Embryonic facial prominence (tissue), 1 donor: ENCODE measurements around the gene GJA3.

Experiments
- DNase-seq: peaks from one replicate; pipeline ENCODE4 v3.0.0-alpha.2; 2016; ENCODE audit errors: extremely low spot score

The GJA3 gene

DNA sequence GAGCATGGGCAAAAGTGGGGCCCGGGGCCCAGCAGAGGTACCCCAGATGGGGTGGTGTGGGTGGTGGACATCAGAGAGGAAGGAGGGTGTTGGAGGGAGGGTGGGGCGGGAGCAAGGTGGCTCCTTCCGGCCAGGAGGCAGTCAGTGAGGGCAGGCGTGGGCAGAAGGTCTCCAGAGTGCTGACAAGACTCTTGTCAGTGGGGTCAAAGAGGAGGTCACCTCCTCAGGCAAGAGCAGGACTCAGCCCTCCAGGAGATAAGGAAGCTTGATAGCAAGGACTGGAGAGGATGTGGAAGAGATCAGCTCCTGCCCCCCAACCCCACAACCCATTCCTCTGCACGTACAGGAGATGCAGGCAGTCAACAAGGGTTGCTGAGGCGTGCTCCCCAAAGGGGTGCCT, 9.8 kb downstream of the GJA3 start:
- no peak for DNase-seq

DNA sequence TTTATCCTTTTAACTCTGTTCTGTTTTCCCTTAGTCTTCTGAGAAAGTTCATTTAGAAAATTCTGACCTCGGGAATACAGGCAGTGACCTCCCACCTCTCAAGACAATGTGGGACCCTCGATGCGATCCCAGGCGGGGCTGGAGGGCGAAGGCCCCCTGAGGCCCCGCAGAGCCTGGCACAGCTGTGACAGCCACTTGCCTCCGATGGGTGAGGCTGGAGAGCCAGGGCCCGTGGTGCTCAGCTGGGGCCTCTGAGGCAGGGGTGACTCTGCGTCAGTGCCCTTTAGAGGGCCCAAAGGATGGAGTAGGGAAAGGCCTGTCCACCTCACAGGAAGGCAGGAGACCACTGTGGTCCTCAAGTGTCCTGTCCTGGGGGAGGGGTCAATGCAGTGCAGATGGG, 10.3 kb downstream of the GJA3 start:
- DNase-seq = no peak

DNA sequence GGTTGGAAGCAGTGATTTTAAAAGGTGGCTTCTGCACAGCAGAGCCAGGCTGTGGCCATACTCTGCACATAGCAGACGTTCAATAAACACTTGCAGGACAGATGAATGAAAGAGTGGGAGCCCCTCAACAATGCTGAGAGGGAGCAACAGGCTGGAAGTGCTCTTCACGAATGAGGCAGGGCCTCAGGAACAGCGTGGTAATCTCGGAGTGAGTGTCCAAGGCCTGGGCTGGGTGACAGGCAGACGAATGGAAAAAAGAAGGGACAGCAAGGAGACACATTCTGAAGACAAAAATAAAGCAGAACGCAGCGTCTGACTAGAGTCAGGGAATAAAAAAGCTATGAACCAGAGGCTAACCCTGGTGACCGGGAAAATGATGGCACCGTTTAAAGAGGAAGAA, 11.1 kb downstream of the GJA3 start:
- no peak for DNase-seq

DNA sequence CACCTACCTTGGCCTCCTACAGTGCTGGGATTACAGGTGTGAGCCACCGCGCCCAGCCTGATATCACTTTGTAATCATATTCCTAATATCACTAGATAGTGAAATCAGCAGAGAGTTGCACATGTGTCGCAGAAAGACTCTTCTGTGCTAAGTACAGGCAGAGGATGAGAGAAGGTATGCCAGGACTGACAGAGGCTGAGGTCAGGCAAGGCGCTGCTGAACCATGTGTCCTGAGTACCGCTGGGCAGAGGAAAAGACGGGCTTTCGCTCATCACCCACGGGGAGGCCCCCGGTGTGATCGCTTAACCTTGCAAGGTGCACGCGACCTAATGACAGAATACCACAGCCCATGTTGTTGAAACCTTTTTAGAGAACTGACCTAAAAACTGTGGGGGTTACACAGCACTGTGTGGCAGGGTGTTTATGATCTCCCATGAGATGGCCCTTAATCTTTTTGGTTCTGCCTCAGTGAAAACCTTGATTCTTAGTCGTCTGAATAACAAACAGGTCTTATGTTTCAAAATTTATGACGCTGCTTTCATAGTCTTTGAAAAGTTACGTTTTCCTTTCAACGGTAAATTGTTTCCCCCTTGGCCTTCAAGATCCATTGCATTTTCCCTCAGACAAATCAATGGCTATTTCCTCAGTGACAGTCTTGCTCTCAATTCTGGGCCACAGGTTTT, 12.2 kb downstream of the GJA3 start:
- no peak for DNase-seq

DNA sequence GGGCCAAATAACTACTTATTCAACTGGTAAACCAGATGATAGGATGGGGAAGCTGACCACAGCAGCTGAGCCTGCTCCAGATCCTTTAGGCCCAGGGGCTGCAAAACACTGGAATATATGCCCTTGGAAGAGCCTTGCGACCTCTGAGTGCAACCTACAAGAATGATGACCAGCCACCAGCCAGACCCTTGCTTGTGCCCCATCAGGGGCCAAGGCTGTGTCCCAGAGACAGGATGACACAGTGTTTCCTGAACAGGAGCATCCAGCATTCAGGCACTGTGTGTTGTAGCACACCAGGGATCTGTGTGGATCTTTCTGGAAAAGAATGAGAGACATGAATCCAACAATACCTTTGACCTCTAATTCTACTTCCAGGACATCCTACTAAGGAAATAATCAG, 14.5 kb downstream of the GJA3 start:
- DNase-seq = no peak

DNA sequence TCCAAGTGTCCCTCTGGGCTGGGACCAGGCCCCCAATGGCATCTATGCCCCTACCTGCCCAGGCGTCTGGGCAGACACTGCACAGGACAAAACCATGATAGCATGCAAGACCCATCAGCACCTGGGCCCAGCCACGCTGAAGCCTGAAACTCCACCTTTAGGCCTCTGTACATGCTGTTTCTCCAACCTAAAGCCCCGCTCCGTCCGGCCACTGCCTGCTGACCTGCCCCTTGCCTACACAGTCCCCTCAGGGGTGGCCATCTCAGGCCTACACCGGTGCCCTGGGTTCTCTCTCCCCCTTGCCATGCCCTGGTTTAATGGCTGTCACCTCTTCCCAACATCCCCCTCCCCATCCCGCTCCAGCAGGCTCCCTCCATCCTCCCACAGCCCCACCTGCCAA, 15.3 kb downstream of the GJA3 start:
- DNase-seq = no peak

DNA sequence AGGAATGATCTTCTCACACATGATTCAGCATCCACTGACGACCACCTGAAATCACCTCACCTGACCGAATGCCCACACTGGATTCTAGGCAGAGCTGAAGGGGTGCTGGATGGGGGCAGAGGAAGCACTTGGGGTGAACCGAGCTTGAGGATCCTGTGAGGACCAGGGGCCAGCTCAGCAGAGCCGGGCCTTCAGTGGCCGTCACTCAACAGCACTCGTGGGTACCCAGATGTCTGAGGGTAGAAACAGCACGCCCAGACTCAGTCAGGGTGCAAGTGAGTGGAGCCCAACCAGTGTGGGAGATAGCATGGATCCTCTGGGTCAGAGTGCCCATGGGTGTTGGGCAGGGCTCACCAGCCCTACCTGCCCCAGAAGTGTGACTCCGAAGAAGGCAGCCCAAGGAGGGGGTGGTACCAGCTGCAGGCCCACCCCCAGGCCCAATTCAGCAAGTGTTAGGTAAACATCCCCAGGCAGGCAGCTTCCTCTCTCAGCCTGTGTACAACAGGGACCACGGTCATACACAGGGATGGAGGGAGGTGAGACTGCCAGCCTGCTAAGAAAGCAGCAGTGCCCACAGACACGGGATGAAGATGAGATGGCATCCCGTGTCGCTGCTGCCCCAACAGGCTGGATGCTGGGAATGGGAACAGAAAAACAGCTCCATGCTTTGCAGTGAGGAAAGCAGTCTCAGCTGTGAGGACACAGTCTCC, 16.6 kb downstream of the GJA3 start:
- no peak for DNase-seq

DNA sequence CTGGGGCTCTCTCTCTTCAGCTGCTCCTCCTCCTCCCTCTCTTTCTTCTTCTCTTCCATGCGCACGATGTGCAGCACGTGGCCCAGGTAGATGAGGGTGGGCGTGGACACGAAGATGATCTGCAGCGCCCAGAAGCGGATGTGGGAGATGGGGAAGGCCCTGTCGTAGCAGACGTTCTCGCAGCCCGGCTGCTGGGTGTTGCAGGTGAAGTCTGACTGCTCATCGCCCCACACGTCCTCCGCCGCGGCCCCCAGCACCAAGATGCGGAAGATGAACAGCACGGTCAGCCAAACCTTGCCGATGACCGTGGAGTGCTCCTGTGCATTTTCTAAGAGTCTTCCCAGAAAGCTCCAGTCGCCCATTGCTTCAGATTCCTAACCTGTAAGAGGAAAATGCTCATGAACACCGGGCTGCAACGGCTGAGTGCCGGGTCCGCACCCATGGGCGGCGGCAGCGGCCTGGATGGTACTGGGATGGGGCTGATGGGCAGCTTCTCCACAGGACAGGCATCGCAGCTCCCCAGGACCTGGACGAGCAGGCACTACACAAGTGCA, 17.8 kb downstream of the GJA3 start:
- no peak for DNase-seq

DNA sequence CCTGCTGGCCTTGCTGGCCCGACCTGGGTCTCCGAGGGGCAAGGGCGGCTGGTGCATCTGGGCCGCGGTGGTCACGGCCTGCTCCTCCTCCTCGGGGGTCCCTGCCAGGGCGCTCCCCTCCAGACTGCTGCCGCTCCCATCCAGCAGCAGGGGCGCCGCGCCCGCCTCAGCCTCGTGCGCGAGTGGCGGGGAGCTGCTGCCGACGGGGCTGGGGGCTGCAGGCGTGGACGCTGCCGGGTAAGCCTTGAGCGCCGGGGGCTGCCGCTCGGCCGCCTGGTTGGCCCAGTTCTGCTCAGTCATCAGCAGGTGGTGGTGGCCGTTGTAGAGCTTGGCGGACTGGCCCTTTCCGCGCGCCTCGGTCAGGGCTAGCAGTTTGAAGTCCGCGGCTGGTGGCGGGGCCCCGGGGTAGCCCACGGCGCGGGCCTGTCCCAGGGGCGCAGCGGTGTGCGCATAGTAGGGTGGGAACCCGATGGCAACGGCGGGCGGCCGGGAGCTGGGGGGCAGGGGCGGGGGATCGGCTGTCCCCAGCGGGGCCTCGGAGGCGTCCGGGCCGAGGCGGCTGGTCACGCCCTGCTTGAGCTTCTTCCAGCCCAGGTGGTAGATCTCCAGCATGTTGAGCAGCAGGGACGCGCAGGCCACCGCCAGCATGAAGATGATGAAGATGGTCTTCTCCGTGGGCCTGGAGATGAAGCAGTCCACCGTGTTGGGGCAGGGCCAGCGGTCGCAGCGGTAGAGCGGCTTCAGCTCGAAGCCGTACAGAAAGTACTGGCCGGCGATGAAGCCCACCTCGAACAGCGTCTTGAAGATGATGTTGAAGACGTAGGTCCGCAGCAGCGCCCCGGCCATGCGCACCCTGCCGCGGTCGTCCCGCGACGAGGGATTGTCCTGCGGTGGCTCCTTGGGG, 18.6 kb downstream of the GJA3 start:
- DNase-seq = no peak

DNA sequence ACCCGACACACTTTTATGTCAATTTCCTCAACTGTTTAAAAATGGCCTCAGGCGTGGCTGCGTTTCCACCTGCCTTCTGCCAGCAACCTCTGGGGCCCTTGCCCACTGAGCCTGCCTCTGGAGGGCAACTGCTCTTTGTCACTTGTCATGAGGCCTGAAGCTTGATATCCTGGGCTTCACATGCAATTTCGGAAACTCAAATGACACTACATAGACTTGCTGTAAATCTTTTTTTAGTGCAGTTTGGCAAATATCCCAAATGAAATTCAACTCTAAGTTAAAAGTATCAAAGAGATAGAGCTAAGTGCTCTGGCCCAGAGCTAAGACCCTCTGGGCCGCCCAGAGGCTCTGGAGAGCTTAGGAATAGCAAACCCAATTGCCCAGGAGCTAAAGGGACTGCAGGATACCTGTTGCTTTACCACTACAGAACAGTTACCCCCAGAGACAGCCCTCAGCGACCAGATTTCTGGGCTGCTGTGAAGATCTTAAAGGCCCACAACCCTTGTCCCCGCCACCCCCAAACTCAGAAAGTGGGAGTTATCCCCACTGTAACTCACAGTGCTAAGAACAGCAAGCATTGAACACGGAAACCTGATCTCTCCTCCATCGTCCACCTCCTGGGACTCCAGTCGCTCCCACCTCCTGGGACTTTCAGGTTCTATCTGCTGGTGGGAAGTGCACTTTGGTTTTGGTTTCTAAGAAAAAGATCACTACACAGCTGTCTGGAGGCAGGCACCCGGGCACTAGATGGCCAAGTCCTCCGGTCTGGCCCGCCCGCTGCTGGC, 19.4 kb downstream of the GJA3 start:
- DNase-seq = no peak

DNA sequence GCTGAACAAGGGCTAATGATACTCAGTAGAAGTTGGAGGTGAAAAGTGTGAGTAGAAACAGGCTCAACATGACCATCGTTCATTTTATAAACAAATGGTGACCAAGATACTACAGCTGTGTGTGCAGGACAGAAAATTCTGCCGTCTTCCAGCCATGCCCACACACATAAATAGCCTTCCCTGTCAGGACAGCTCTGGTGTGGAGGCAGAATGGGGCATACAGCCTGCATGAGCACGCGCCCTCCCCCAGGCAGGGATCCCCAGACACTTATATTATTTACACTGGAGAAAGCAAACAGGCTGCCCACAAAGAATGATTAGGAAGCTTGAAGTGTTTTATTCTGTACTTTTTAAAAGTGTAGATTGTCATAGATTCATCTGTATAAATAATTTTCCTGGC, 20.4 kb downstream of the GJA3 start:
- DNase-seq = no peak

DNA sequence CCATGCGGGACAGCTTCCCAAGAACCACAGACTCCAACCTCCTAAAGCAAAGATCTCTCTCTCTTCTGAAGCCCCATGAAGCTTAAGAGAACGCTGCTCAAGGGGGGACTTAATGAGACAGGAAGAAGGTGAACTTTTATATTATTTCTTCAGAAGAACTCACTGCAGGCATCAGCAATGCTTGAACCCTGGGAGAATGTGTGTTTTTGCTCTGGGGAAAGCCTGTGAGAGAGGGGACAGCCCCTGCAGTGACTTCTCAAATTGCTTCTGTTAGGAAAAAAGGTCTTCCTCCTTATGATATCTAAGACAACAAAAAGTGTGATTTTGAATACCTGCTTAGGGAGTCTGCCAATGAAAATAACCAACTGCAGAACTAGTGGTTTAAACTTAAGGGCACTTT, 23.0 kb downstream of the GJA3 start:
- no peak for DNase-seq

DNA sequence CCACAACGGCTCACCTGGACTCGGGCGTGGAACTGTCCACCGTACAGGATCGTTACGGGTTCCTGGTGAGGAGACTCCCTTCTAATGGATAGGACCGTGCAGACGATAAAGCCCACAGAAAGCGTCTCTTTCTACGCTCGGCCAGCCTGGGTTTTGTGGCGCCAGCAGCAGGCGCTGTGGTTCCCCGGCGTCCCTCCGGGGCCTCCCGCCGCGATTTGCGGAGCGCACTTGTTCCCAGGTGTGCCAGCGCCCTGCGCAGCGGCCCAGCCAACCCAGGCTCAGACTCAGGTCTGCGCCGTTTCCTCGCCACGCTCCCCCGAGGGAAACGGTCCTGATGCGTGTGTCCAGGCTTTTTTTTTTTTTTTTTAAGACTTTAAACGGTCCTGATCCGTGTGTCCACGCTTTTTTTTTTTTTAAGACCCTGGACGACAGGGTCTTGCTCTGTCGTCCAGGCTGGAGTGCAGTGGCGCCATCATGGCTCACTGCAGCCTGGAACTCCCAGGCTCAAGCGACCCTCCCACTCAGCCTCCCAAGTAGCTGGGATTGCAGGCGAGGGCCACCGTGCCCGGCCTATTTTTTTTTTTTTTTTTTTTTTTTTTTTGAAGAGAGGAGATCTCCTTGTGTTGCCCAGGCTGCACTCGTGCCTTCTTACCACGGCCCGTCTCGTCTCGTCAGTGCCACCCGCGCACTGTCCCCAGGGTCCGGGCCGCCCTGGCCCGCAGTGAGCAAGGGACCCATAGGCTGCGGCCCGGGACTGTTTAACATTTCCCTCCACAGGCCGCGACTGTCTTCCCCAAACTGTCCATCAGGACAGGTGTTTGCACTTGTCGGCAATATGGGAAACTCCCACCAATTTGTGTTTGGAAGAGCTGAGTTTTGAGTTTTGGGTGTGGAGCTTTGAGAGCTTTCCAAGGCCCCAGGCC, 23.8 kb downstream of the GJA3 start:
- no peak for DNase-seq

DNA sequence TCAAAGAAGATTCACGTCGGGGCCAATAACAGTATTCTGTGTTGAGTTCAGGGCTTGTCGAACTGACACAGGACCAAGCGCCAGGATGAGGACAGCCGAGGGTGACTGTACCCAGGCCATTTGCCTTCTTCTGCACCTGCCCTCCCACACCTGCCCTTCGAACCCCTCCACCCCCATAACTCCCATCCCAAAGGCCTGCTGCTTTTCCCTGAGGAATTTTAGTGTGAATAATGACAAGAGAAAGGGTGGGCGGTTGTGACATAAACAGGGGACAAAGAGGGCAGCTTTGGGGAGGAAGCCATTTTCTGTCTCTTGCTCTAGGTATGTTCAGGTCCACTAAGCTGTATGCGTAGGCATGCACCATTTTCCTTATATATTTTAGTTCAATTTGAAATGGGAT, 26.1 kb downstream of the GJA3 start:
- DNase-seq = no peak

DNA sequence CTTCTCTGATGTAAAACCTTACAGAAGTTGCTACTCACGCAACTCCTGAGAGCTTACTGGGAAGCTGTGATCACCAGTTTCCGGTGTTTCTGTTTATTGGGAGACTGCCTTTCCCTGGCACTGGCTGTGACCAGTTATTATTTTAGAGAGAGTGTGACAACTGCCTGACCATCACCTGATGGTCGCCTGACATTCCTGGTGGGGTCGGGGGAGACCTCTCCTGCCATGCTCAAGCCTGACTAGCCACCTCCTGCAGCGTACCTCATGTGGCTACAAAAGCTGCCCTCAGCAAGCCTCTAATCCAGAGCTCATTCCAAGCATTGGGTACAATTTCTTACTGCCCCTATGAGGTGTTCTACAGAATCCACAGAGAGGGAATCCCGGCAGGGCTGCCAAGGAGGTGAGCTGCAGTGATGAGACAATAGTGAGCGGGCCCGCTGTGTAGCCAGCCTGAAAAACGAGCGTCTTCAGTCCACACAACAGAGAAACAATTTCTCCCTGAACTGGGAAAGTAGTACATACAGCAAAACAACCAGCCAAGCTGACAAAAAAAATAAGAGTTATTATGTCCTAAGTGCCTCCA, 28.7 kb downstream of the GJA3 start:
- DNase-seq = no peak

DNA sequence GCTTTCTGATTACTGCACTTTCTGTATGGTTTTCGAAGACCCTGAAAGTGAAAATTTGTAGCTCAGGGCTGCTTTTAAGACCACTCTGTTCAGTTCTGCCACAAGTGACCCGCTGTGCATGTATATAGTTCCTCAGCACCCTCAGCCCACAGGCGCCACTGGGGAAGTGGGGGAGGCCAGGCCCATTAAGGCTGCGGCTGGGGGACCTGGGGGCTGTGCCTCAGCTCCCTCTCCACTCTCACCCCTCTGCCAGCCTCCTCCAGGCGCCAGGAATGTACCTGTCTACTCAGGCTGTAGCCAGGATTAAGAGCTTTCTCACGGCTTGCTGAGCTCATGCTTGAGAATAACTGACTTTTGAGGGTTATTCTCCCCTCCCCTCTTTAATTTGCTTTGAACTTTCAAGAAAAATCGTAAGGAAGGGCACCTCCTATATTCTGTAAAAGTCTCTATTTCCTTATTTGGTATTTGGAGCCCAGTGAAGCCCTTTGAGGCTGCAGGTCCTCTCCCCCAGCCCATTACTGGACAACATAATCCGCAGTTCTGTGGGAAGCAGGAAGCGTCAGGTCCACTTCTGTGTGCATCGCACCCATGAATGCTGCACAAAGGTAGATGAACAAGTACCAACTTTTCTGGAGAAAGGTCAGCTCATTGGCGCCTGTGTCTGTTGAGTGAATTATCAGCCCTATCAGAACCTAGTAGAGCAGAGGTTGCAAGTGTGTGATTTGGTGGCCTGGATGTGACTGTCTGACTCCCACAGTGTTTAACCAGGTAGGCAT, 29.6 kb downstream of the GJA3 start:
- DNase-seq = no peak

DNA sequence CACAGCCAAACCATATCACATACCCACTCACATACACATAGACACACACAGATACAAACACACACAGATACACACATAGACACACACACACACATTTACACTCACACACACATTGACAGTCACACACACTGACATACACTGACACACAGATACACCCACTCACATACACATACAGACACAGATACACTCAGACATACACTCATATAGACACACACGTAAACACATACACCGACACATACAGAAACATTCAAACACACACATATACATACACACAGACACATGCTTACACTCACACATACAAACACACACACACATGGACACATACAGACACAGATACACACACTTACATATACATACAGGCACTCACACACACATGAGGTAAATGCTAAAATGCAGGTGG, 30.2 kb downstream of the GJA3 start:
- no peak for DNase-seq

DNA sequence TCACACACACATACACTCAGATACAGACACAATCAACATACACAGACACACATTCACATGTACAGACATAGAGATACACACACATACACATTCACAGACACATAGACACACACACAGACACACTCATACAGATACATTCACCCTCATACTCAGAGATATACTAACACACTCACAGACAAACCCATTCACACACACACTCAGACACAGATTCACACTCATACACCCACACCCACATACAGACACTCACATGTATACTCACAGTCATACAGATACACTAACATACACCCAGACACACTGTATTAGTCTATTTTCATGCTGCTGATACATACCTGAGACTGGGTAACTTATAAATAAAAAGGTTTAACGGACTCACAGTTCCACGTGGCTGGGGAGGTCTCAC, 30.8 kb downstream of the GJA3 start:
- DNase-seq = no peak

DNA sequence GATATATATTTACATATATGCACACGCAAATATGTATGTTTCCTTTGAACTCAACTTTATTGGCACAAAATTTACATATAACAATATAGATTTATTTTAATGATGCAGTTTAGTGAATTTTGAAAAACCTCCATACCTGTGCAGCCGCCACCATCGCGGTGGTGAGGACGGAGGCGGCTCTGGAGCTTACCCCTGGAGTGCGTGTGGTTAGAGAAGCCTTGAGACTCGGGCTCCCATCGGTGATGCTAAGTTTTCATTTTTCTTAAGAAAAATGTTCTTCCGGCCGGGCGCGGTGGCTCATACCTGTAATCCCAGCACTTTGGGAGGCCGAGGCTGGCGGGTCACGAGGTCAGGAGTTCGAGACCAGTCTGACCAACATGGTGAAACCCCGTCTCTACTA, 31.8 kb downstream of the GJA3 start:
- DNase-seq = no peak
